Fibroblast of skin of right biceps (primary cell): ENCODE data around the gene OR4D10.
"Not testable (repeated sequence)": the region's sequence is repeated elsewhere in the genome, so short reads cannot be mapped to it uniquely, and the experiment has no call there.

Experiments
- DNase-seq: peaks from one replicate; pipeline ENCODE4 v3.0.0-alpha.2; 2013

OR4D10 gene

DNA sequence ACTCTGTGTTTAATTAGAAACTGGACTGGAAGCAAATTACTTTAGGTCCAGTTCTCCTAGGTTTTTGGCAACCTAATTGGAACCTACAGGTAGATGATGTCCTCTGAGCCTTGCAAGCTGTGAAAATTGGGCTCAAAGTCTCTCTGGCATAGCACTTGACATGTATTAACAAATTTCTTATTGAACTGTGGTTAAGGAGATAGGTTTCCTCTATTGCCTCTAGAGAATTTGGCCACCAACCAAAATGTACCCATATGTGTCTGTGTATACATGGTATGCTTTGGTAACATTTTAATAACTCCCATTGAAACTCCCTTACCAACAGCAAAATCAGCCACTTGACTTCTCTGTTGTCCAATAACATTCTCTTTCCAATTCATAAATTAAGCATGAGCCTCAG is at the start of gene OR4D10:
Gene OR4D10 (plus strand): TSS at position 301 of the 400 bp plus-strand sequence. CDS start 4,115 bp downstream, outside the sequence.
- no peak for DNase-seq

DNA sequence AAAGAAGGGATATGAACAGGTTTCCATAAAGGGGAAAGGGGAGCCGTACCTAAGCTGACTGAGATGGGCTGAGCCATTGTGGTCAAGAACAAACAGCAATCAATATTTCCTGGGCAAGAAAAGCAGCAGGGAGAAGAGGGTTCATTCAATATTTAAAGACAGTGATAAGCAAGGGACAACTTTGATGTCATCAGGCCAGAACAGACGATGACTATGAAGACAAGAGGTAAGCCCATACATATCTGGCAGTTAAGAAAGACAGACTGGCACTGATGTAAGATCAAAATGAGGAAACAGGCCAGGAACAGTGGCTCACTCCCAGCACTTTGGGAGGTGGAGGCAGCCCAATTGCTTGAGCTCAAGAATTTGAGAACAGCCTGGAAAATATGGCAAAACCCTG is 49.3 kb upstream of the OR4D10 start:
- no peak for DNase-seq

DNA sequence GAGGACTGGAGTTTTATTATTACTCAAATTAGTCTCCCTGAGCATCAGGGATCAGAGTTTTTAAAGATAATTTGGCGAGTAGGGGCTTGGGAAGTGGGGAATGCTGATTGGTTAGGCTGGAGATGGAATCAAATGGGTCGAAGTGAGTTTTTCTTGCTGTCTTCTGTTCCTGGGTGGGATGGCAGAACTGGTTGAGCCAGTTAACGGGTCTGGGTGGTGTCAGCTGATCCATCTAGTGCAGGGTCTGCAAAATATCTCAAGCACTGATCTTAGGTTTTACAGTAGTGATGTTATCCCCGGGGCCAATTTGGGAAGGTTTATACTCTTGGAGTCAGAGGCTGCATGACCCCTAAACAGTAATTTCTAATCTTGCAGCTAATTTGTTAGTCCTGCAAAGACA is 48.0 kb upstream of the OR4D10 start:
- no peak for DNase-seq

DNA sequence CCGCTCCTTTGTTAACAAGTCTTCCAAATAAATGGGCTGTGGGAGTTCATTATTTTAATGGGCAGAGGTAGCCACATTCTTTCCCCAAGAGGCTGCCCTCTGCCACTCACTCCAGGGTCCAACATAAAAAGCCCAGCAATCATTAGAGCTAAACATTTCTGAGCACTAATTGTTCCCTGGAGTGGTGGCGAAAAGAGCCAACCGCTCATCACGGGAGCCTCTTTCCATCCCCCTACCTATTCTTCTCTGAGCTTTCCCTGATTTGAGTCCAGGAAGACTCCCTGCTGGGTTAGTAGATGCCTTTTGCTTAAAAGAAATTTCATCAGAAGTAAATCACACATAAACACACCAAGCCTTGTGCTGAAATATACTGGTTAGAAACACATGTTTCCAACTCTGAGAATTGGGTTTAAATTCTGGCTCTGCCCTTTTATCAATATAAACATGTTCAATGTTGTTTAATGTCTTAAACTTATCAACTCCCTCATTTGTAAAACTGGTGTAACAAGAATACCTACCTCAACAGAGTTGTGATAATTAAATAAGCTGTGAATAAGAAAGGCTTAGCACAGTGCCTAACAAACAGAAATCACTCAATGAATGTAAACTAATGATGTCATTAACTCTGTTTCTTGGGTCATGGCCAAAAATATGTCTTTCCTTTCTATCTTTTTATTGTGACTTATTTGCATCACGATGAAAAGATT is 46.6 kb upstream of the OR4D10 start, which contains the start of gene OR5A2:
Gene OR5A2 (minus strand): TSS at position 53 of the 707 bp plus-strand sequence. CDS start 3,460 bp downstream, outside the sequence.
- no peak for DNase-seq

DNA sequence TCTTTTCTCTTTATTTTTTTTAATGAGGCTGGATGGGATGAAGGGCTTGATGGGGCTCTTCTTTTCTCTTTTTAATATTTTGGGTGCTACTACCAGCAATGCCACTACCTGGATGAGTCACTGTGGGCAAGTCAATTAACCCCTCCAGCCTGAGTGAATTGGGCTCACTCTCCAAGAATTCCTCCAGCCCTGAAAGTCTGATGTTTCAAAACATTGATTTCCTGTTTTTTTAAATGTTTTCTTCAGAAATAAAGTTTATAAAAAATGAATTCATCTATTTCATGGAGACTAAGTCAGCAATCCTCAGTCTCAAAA is 46.1 kb upstream of the OR4D10 start:
- DNase-seq: no peak

DNA sequence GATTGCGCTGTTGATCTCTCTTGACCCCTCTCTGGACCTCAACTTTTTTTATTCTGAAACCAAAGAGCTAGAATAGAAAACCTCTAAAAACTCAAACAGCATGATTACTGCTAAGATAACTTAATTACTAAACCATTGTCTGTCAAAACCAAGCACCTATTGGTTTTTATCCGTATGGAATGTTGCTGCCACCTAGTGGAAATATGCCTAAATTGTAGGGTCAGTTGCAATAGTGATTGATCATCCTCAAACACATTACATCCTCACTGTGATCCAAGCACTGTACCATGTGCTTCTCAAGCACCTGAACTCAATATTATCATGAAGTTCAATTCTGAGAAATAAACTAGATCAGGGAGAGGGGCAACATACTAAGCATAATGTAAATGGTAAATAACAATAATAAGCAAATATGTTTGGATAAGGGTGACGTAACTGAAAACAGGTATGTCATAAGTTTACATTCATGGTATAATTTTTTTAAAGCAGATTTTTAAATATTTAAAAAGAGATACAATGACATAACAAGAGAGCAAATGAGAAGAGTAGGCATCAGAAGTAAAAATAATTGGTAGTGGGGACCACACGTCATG is 43.1 kb upstream of the OR4D10 start:
- peak; percentile 37 for DNase-seq

DNA sequence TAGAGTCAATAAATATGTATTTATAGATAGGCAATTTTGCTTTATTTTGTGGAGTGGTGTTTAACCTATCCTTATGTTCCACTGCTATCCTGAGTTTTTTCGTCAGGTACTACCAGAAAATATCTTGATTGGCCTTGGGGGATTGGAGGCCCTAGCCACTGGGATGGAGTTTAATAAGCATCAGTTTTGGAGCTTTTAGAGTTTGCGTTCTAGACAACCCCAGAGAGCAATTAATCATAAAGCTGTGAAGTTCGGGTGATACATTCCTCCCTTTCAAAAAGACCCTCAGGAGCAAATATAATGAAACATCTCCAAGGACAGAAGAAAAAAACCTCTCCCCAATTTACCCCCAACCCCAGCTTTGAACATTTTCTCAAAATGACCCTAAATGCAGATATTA is 36.9 kb upstream of the OR4D10 start, which contains the start of gene OR5A1:
Gene OR5A1 (plus strand): TSS at position 301 of the 400 bp plus-strand sequence. CDS start 6,700 bp downstream, outside the sequence.
- no peak for DNase-seq

DNA sequence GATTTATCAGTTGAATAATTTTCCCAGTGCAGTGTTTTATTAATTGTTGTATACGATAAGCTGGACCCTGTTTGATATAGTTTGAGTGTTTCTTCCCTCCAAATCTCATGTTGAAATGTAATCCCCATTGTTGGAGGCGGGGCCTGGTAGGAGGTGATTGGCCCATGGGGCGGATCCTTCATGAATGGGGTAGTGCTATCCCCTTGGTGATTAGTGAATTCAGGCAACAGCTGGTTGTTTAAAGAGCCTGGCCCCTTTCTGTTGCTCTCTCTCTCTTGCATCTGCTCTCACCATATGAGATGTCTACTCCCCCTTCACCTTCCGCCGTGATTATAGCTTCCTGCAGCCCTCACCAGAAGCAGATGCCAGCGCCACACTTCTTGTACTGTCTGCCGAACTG is 35.3 kb upstream of the OR4D10 start:
- no peak for DNase-seq

DNA sequence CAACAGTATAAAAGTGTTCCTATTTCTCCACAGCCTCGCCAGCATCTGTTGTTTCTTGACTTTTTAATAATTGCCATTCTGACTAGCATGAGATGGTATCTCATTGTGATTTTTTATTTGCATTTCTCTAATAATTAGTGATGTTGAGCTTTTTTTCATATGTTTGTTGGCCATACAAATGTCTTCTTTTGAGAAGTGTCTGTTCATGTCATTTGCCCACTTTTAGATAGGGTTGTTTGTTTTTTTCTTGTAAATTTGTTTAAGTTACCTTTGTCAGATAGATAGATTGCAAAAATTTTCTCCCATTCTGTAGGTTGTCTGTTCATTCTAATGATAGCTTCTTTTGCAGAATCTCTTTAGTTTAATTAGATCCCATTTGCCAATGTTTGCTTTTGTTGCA is 27.5 kb upstream of the OR4D10 start:
- not testable (repeated sequence) for DNase-seq

DNA sequence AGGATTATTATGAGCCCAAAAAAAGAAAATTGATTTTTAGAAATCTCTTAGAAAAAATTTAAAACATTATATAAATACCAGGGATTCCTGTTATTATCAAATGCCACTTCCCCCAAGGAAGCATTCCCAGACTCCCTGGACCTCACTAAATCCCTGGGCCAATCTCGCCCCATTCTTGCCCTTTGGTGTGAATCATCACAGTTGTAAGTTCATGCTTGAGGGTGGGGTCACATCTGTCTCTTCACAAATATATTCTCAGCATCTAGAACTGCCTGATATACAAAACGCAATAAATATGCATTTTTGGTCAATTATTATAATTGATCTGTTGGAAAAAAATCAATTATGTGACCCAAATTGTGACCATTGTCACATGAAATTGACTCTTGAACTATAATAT is 24.6 kb upstream of the OR4D10 start:
- no peak for DNase-seq

DNA sequence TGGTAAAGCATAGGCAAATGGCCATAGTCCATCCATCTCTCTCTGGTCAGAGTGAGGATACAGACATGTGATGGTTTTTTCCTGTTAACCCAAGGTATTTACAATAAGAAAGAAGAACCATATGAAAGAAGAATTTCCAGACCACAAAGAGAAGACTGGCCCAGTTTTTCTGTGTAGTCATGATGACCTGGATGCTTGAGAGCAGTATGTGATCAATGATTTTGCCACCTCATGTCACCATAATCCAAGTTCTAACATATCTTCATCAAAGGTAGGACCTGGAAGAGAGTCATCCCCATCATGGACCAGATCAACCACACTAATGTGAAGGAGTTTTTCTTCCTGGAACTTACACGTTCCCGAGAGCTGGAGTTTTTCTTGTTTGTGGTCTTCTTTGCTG is 16.5 kb upstream of the OR4D10 start, which contains the start of gene OR4D6:
Gene OR4D6 (plus strand): TSS at position 301 of the 400 bp plus-strand sequence. CDS start 0 bp downstream, at position 301.
- DNase-seq: no peak

DNA sequence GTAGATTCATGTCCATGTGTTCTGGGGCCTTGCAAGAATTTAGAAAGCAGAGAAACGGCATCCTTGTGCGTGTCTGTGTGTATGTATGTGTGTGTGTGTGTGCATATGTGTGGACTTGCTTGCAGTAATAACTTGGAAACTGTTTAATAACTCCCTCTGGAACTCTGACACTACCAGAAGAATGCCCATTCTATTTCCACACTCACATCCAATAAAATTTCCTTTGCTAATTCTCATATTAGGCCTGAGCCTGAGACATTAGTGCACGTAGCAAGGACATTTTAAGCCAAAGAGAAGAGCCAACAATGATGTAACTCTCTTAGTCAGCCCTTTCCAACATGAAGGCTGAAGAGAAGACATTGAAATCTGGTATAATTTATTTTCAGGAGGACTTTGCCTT is 13.2 kb upstream of the OR4D10 start:
- no peak for DNase-seq

DNA sequence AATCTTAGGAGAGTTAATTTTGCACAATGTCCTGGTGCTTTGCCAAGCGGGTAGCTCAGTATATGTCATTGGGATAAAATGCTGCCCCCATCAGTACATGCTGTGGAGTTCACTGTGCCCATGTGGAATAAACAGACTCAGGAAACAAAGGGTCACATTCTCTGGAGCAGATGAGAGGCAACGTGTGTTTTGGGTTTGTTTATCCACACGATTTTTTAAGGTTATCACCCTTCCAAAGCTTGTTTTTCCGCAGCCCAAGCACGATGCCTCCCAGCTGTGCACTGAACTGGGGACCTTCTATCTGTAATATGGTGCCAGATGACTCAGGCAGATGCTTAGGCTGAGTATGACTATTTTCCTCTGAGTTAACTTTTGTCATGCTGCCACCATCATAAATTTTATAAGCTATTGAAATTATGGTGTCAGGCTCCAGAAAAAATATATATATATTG is 9.9 kb upstream of the OR4D10 start:
- DNase-seq: no peak

DNA sequence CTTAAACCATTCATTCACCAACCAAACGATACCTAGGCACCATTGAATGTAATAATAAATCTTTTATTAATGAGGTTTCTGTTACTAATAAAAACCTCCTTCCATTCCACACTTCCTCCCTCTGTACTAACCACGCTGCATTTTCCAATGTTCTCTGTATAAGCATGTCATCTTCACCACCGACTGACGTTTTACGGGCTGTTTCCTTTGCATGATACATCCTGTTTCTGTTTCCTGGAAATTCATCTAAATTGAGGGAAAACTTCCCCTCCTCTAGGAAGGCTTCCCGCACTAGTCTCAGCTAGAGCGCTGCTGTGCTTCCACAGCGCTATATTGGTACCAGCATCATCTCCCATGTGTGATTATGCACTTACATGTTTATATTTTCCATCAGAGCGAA is 2.1 kb downstream of the OR4D10 start:
- no peak for DNase-seq

DNA sequence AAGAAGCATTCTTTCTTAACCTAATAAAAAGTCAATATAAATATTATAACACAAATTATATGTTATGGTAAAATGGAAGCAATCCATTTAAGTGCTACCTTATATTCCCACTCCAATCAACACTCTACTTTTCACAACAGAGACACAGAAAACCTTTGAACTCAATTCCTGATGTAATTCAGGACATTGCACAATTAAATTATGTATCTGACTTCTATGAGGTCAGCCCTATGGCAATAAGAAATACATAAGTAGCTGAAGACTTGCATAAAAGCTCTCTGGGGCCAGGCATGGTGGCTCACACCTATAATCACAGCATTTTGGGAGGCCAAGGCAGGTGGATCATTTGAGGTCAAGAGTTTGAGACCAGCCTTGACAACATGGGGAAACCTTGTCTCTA is 6.8 kb downstream of the OR4D10 start:
- DNase-seq: no peak

DNA sequence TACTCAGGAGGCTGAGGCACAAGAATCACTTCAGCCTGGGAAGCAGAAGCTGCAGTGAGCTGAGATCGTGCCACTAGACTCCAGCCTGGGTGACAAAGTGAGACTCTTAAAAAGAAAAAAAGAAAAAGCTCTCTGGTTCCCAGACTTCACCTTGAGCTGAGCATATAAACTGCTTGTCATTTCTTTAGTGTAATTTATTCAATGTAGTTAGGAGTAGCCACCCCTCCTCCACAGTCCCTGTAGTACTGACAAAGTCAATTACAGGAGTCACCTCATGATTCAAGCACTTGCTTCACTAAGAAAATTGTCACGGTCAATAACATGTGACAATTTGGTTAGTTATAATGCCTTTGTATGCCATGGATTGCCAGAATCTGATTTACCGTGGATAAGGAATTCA is 7.2 kb downstream of the OR4D10 start:
- no peak for DNase-seq

DNA sequence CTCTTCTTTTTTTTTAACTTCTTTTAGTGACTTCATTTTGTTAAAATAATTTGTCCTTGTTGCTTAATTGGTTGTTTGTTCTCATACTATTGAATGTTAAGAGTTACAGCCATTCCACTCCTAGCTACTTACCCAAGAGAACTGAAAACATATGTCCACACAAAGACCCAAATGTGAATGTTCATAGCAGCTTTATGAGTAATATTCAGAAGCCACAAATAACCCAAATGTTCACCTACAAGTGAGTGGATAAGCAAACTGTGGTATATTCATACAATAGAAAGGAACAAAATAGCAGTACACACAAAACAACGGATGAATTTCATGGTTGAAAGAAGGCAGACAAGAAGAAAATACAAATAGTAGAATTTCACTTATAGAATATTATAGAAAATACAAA is 28.8 kb downstream of the OR4D10 start:
- DNase-seq: no peak

DNA sequence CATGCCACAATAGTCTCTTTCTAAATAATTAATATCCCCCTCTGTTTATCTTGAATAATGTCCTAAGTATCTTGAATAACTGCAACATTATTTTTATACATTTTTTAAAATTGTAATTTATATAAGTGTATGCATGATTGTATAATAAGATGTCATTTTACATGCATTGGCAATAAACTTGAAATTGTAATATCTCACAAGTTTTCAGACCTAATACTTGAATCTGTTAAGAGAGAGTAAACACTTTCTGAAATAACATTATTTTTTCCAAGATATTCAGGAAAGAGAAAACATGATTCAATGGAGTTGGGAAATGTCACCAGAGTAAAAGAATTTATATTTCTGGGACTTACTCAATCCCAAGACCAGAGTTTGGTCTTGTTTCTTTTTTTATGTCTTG is 30.2 kb downstream of the OR4D10 start, which contains the start of gene OR4D11:
Gene OR4D11 (plus strand): TSS at position 301 of the 400 bp plus-strand sequence. CDS start 0 bp downstream, at position 301.
- DNase-seq: no peak

DNA sequence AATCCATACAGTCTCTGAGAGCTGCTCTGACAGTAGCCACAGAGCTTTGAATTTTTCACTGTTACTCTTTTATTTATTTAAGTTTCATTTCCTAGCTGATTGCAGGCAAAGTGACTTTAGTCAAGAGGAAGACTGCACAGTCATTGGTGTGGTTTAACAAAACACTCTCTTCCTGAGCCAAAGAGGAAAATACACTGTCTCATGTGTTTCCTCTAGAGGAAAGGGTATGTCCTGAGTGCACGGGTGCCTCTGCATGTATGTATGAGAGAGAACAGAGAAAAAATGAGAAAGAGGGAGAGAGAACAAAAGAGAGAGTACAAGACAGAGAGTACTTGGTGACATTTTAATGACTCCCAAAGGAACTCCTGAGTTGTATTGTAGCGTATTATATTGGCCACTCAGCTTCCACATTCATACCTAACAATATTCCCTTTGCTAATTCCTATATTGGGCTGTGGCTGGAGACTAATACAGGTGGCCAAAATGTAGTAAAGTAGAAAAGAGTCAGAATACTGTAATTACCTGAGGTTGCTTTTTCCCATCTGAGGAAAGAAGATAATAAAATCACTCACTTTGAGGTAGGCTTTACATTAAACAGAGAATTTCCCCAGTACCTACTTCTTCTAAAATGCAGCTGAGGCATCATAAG is 38.0 kb downstream of the OR4D10 start, which contains the start of gene OR4D9:
Gene OR4D9 (plus strand): TSS at position 599 of the 649 bp plus-strand sequence. CDS start 3,374 bp downstream, outside the sequence.
- DNase-seq: no peak

DNA sequence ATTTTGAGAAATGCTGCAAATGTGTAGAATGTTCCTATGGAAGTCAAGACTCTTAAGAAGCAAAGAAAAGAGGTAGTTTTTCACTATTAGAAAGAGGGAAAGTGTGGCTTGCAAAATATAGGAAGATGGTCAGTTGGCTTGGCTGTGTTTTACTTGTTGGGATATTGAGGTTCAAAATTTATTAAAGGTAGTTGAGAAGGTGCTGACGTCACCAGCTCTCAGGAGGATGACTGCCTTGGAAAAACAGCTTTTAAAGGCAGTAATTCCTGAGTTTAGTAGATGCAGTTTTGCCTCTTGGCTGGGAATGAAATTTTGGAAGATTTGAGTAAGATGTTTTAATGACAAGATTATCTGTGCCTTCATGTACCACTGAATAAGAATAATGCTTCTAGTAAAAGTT is 38.6 kb downstream of the OR4D10 start:
- no peak for DNase-seq

DNA sequence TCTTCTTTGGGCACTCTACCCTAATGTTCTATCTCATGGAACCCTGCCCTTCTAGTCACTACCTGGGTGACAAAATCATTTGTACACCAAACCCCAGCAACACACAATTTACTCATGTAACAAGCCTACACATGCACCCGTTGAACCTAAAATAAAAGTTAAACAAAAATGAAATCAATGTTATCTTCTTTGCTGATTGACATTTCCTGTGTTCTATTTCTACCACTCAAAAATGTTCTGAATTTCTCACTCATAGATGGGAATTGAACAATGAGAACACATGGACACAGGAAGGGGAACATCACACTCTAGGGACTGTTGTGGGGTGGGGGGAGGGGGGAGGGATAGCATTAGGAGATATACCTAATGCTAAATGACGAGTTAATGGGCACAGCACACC is 47.0 kb downstream of the OR4D10 start:
- not testable (repeated sequence) for DNase-seq

DNA sequence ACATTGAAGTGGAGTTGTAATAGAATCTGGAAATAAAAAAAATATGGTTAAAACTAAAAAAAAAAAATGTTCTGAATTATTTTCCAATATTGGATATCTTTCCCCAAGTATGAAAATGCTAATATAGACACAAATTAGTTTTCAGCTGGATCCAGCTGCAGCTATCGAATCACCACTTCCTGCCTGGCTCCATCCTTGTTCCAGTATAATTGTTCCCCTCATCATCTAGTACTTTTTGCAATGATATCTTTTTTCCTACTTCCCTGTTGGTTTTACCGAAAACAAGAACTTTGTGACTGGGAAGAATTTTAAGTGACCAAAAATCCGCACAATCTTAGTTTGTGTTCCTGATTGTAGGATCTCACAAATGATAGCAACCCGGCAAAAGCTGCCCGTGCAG is 47.6 kb downstream of the OR4D10 start:
- no peak for DNase-seq

DNA sequence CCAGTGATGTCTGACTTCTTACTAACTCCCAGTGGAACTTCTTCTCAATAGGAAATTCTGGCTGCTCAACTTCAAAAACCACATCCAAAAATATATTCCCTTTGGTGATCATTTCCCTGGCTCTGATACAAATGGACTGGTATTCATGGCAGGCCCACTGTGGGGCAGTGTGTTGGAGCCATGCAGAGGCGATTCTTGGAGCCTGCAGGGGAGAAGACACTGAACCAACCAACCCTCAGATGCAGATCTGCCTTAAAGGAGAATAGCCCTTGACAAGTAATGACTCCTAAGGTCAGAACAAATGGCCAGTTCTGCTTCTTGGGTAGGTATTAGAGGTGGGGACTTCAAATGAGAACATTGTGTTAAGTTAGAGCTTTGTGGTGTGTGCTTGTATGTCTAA is 50.4 kb downstream of the OR4D10 start:
- DNase-seq: no peak

DNA sequence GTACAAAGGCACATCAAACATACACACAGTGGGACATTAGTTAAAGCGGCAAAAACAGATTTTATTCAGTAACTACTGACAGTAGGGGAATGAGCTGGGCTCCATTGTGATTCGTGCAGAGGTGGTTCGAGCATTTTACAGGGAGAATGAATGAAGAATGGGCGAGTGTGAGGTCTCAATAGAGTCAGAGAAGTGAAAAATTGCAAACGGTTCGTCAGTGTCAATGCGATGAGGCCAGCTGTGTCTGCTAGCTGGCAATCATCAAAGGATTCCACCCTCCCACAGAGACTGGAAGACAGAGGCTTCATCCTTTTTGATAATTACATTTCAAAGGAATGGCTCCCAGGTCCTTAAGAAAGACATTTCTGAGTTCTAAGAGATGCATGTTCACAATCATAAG is 55.6 kb downstream of the OR4D10 start:
- no peak for DNase-seq
